Cerebellar nuclear complex (tissue), 1 donor: Measurements from ENCODE around the gene ZNF366.

Experiments used
- DNase-seq, 2 experiments: peaks; one replicate each; lab custom pipeline; 2025; lab: John Stamatoyannopoulos, UW

Gene ZNF366

DNA sequence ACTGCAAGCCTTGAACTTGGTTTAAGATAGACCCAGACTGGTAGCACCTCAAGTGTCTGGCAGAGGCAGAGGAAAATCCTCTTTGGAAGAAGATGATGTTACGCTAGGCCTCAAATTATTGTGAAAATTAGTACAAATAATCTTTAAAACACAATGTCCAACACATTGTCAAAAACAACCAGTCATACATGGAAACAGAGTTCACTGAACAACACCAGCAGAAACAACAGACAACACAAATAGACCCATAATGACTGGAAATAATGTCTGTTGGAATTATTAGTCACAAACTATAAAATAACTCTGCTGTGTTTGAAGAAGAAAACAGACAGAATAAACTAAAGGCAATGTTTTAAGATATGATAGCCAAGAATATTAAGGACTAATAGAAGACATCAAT is 15.4 kb upstream of the ZNF366 start:
- DNase-seq = no peak

DNA sequence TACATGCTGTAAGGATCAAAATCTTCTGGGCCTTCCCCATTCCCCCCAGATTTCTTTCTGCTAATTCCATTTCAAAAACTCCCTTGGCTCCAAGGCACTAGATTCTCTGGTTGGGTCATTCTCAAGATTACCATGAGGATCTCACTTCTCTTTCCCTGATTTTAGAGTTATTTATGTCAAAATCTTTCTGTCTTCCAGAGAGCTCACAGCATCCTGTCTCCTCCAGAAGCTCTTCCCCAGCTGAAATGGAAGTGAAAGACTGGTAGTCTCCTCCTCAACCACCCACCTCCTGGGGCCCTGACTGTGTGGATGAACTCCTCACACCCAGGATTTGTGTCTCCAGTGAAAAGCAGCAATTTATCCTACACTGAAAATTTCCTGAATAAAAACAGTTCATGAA is 11.9 kb upstream of the ZNF366 start:
- no peak for DNase-seq

DNA sequence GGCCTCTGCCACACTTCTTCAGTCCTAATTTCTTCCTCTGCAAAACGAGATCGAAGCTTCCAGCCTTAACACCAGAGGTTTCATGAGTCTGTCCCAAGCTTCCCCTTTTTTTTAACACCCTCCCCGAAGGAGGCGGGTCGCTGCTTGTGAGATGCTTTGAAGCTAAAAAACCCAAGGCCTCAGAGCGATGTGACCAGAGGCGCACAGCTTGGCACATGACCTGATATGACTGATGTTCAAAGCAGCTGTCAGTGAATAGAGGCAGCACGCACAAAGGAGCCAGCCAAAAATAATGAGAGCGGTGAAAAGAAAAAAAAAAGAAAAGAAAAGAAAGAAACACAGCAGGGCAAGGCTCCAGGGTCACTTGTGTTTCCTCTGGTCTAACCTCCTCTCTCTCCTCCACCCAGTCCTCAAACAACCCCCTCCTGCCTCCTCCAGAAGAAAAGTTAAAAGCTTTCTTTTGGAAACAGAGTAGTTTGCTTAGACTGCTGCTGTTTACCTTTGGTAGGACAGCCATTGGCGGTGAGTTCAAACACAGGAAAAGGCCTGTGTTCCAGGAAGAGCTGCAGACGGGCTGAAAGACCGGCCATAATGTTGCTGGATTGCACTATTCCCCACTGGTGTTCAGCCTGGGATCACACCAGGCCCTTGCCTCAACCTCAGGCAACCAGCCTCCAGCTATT is 10.9 kb upstream of the ZNF366 start:
- DNase-seq = no peak

DNA sequence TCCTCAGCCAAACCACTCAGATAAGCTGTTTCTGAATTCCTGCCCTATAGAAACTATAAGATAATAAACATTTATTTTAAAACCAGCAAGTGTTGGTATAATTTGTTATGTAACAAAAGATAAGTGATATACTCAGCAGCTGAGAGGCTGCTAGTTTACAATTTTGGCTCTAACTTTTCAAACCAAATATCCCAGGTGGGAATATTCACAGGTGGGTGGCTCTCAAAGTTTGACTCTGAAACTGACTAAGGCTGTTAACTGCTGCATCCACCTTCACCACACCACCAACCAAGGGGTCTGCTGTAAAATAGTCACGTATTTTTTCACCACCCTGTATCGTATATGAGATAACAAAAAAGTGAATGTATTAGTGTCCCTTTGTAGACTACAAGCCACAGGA is 9.7 kb upstream of the ZNF366 start:
- no peak for DNase-seq

DNA sequence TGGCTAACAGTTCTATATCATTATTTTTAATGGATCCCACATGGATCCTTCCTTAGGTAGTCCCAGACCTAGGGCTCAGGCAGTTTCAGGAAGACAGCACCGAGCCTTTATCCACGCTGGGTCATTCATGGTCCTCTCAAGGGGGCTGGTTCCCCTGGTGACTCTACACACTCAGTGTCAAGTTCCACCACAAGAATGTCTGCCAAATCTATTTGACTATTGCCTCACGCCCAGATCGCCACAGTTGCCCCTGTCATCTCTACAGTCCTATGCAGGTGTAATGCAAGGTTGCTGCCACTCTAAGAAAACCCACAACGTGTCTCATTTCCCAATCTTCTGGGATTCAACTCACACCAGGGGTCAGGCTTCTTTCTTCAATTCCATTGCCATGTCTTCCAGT is 8.0 kb upstream of the ZNF366 start:
- DNase-seq = no peak

DNA sequence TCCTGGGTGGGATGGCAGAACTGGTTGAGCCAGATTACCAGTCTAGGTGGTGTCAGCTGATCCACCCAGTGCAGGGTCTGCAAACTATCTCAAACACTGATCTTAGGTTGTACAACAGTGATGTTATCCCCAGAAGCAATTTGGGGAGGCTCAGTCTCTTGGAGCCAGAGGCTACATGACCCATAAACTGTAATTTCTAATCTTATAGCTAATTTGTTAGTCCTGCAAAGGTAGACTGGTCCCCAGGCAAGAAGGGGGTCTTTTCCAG is 5.3 kb upstream of the ZNF366 start:
- no peak for DNase-seq

DNA sequence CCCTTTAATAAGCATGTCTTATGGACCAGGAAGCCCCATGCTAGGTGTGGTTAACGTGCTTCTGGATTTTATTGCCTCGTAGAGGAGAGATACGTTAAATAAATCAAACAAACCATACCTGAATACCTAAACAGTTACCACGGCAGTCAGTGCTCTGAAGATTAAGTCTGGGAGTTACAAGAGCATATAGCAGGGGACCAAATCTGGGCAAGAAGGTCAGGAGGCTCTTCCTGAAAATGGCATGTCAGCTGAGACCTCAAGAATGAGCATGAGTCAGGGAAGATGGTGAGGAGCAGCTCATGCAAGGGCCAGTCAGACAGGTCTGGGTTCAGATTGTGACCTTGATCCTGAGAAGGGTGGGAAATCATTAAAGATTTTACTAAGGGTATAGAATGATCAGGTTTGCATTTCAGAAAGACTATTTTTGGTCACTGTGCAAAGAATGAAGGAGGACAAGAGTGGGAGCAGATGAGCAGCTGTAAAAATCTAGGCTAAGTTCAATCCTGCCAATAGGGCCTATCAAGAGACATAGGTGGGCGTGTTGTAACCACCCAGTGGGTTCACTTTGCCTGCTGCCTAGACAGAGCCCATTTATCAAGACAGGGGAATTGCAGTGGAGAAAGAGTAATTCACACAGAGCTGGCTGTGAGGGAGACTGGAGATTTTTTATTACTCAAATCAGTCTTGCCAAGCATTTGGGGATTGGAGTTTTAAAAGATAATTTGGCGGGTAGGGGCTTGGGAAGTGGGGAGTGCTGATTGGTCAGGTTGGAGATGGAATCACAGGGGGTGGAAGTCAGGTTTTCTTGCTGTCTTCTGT is 4.8 kb upstream of the ZNF366 start:
- no peak for DNase-seq

DNA sequence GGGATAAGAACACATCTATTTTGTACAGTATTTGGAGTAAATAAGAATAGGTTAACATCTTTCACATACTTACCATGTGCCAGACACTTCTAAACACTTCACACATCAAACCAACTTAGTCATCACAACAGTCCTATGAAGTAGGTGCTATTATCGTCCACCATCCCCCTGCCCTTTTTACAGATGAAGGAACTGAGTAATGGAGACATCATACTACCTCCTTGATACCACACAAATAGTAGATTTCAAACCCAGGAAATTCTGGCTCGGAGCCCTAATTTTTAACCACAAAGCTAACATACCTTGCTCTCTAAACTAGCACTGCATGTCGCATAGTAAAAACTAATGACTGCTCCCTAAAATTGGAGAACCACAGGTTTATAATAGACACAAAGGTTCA is 4.2 kb upstream of the ZNF366 start:
- no peak for DNase-seq

DNA sequence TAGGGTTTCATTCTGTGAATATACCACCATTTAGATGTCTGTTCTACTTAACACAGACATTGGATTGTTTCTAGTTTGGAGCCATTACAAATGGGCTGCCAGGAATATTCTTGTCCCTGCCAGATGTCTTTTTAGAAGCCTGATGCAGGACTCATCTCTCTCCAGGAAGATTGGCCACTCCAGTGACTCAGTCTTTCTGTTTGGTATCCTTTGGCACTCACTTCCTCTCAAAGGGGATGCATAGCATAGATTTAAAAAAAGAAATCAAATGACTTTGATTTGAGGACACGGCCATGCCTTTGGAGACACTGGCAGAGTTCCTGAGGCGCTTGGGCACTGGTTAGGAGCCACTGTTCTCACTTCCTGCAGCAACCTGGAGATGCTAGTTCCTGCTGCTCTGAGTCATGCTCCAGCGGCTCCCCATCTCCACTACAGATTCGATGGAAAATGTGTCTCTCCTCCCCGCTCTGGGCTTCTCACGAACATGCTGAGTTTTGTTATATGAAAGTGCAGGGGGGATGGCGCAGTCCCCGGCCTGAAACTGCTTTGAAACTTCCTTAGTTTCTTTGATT is 3.5 kb upstream of the ZNF366 start:
- no peak for DNase-seq

DNA sequence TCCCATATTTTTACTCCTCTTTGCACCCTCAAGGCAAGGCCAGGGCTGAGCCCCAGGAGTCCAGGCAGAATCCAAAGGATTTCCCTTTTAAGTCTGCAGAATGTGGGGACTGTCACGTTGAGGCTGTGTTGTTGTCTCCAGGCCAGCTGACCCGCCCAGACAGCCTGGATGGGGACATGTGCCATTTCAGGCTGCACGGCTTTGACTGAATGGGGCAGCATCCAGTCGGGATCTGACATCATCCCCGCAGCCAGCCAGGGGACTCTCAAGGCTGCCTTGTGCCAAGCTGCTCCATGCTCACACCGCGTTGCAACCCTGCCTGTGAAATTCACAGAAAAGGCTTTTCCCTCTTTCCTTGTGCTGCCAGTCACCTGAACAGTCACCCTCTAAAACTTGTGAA is 2.2 kb upstream of the ZNF366 start:
- peak in 1 of 2 experiments; percentile 33 for DNase-seq

DNA sequence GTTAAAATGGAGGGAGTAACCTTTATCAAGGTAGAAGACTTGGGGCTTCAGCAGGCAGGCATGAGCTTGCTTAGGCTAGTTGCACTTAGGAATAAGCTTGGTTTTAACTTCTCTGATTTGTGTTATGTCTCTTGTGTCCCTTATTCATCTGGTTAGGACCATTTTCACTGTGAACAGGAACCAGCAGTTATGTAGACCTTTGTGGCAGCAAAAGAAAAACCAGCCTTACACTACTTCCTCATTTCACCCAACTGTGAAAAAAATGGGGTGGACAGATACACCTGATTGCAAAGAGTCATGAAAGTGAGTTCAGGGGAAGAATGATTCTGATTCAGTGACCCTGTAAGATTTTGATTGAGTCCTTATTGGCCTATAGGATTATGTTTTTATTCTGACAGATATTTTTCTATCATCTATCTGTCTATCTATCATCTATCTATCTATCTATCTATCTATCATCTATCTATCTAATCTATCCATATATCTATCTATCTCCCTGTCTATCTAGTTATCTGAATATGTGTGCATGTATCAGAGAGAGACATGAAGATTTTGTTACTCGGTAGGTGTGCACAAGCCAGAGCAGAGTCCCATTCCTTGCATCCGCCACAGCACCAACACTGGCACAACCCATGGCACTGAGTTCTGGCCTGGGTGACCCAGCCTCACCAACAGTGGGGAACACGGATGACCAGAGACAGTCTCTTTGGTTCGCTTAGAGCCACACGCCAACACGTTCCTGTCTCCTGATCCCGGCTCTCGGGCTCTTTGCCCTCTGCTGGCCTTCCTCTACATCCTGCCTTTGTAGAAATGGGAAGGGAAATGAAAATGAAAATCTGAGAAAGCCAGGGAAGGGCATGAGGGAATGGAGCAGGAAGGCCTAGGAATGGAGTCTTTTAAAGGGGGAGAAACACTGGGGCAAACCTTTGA is 1.3 kb upstream of the ZNF366 start:
- DNase-seq = no peak

DNA sequence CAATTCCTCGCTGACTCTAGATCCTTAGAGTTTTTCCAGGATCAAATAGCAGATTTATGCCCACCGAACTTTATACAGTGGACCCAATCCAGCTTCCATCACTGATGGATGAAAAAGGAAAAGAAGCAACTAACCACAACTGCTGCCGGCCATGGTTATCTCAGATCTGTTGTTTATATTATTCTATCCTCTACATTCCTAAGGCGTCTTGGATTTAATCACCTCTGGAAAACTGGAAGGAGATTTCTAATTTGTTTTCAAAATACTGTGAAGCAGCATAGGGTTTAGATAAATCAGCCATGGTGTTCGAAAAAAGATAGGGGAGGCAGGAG is 663 bp upstream of the ZNF366 start:
- no peak for DNase-seq

DNA sequence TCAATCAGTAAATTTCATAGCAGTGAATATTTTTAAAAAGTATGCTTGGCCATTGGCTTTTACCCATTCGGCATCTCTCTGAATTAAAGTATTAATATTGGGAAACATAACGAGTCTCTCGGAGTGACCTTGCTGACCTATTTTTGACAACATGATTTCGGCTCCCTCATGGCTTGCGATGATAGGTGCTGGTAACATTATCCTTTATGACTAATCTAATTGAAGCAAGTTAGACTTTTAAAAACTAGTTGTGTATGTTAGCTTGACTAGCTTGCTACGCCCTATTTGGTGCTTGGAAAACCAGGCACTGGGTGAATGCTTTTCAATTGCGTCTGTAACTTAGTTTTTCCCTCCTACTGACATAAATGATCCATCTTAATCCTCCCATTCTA is 1.1 kb downstream of the ZNF366 start:
- no peak for DNase-seq

DNA sequence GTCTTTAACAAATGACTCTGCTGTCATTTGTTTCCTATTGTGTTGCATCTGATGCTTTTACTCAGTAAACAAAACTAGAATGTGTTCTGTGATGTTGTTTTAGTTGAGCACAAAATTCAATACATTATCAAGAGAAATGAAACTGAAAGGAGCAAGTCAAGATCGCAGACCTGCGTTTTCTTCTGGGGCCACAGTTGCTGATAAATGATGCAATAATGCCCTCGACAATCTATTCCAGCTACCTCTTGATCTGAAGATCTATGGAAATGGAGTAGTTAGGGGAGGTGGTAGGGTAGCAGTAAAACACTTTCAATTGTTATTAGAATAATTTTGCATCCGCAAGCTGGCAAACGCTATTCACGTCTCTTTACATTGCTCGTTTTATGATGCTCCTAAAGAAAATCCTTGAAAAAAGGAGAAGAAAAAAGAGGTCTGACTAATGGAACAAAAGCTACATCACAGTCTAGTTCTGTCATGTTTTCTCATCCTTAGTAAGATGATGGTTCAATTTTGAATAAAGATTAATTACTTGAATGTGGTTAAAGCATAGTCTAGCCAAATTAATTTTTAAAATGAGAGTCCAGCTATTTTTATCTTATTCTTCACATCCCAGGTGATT is 1.6 kb downstream of the ZNF366 start:
- no peak for DNase-seq

DNA sequence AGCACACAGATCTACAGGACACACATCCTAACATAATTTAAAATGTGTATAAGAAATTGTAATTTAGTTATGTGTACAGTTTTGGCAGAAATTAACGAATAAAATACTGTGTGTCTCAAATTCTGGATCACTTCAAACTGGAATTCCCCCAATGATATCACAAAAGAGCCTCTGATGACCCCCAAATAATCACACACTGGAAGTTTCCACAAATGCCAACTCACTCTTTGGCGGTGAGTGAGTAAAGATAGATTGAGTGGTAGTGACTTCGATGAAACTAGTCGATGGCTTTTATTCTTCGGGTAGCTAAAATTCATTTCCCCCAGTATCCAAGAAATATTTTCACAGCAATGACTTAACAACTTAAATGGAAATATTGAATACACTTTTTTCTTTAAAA is 2.2 kb downstream of the ZNF366 start:
- DNase-seq = no peak

DNA sequence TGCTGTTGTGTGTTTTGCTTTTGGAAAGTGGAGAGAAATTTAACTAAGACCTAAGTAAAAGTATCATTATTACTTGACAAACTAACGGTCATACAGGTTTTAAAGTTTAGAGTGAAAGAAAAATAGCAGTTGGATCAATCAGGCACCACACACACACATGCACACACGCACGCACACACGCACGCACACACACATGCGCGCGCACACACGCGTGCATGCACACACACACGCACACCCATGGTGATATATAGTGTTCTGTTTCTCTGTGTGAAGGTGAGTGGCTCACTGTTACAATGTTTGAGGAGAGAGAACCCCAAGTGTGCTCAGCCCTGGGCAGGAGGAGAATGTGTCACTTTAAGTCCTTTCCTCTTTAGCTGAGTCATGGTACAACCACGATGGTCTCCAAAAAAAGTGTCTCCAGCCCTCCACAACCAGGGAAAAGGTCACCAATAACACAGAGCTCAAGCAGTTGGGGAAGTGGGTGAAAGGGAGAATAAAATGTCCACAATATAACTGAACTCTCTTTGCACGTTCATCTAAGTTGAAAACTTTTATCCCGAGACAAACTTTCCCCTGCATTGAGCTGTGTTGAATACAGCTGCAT is 3.2 kb downstream of the ZNF366 start:
- DNase-seq = no peak

DNA sequence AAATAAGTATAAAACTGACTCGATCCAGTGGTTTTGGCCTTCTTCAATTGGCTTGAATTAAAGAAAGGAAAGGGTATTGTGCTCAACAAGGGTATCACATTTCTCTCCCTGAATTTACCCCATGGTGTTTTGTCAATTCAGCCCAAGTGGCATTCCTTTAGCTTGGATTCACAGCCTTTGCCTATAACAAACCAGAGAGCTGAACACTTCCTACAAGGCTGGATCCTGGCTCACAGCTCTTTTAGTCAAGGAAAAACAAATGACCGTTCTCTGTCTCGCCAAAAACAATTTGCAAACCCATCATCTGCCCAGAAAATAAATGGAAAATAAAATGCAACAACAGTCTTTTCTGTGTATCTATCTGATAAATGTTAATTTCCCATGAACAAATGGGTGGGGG is 5.7 kb downstream of the ZNF366 start:
- DNase-seq = no peak

DNA sequence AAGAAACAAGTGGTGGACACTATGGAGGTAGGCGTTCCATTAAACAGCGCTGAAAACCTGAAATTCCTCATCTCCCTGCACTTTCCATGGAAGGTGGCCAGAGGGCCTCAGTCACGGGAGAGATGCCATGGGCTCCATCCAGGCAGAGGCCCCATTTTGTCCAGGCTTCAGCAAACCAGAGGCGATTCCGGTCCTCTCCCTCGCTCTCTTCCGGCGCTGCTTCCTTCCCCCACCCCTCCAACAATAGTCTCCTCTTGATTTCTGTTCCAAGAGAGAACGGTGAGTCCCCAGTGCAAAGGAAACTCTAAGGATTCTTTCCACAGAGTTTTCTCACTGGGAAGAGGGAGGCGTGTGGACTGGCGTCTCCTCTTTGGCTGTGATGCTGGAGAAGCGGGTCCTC is 7.5 kb downstream of the ZNF366 start:
- DNase-seq = no peak

DNA sequence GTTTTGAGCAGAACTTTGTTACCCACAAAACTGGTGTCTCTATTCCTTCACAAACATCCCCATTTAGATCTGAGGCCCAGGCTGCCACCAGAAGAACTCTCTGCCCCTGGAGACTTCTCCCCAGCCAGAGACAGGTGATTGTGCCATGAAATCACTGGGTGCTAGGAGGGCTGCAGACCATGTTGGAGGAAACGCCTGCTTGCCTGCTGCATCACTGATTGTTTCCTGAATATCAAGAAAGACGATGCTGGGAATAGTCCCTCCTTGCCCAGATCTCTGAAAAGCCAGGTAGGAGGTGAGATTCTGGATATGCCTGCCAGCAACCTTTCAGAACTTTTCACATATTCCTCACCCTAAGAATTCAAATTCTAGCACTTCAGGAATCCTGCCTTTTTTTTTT is 8.1 kb downstream of the ZNF366 start:
- DNase-seq = no peak

DNA sequence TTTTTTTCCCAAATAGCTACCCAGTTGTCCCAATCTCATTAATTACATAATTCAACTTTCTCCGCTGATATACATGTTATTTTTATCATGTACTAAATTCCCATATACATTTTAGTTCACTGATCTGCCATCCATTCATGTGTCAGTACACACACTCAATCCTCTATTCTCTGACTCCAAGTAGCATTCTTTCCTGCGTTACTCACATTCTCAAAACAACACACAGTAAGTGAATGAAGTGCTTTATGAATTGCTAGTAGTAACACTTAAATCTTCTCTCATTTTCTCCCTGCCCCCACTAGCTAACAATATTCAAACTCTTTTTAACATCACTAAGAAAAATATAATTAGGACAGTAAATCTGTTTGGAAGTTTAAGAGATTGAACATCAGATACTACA is 8.9 kb downstream of the ZNF366 start:
- DNase-seq = no peak

DNA sequence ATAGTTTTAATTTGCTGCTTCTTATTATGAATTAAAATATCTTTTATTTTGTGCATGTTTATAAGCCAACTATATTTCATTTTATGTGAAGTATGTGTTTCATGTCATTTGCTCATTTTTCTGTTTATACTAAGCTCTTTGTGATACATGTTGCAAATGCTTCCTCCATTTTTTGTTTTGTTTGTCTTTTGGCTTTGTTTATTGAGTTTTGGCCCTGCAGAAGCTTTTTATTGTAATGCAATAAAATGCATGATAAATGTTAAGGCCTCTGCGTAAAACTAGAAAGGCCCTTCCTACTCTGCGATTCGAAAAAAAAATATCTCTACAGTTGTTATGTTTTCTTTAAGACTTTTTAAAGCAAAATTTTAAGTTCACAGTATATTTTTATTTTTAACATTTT is 9.4 kb downstream of the ZNF366 start:
- no peak for DNase-seq

DNA sequence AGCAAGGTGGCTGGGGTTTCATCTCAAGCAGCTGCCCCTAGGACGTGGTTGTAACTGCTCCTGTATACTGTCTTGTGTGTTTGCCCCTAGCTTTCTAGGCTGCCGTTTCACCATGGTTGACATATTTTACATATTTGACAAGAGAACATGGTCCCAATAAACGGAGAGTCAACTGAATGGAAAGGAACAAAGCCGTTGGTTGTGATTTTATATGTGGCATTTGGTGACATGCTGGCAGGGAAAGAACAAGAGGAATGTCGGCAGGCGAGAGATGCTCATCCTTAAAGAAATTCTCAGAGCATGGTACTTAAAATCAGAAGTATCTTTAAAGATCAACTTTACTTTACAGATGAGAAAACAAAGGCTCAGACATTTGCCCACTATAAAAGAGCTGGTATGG is 11.8 kb downstream of the ZNF366 start:
- DNase-seq = no peak
